ENCODE measurements around the gene CTSF.

Gene CTSF

DNA sequence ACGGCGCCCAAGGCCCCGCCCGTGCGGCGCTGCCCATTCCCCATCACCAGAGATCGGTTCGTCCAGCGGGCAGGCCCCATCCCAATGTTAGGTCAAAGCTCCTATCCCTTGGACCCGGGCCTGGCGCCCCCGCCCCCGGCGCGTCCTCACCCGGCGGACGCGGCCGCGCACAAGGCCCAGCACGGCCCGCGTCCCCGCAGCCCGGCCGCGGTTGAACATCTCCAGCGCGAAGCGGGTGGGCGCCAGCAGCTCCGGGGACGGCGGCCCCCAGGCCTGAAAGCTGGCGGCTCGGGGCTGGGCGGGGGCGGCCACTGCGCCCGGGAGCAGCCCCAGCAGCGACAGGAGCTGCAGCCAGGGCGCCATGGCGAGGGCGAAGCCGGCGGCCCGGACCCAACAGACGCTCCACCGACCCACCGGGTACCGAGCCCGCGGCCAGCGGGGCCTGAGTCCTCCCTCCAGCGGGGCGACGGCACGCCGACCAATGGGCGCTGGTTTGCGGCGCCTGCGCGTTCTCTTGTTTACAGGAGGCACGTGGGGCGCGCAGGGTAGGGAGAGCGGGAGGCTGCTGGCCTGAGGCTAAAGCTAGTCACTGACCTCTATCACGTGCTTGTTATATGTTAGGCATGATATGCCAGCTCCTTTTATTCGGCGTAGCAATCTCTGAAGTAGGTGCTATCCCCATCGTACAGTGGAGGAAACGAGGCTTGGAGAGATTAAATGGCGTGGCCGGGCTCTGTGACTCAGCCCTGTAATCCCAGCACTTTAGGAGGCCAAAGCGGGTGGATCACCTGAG, at the start of gene CTSF:
Gene CTSF, minus strand, starts transcription at position 483 of the 793 bp plus-strand sequence. Its CDS starts 120 bp downstream, at position 363.
- TF ChIP-seq, protein P1, sequence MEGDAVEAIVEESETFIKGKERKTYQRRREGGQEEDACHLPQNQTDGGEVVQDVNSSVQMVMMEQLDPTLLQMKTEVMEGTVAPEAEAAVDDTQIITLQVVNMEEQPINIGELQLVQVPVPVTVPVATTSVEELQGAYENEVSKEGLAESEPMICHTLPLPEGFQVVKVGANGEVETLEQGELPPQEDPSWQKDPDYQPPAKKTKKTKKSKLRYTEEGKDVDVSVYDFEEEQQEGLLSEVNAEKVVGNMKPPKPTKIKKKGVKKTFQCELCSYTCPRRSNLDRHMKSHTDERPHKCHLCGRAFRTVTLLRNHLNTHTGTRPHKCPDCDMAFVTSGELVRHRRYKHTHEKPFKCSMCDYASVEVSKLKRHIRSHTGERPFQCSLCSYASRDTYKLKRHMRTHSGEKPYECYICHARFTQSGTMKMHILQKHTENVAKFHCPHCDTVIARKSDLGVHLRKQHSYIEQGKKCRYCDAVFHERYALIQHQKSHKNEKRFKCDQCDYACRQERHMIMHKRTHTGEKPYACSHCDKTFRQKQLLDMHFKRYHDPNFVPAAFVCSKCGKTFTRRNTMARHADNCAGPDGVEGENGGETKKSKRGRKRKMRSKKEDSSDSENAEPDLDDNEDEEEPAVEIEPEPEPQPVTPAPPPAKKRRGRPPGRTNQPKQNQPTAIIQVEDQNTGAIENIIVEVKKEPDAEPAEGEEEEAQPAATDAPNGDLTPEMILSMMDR (IDR thresholded peaks at IDR 0.05; ENCODE audit: low read depth, low read length, missing control alignments): no peak
- H3K27ac ChIP-seq: no peak within 1 kb of the TSS
- peak; percentile 51 for DNase-seq
- no peaks in the 10 kb centered on the region for H3K27me3 ChIP-seq (replicated peaks)
- peak within 1 kb of the TSS; percentile 47 for H3K4me3 ChIP-seq (ENCODE audit: low read depth, low read length)
- H3K36me3 ChIP-seq (replicated peaks): no peaks in the 10 kb centered on the region
- in situ Hi-C loops (cut with HindIII; ENCODE audit: low pct_ligation_motif_present, low sequenced_read_pairs): no loop called here

DNA sequence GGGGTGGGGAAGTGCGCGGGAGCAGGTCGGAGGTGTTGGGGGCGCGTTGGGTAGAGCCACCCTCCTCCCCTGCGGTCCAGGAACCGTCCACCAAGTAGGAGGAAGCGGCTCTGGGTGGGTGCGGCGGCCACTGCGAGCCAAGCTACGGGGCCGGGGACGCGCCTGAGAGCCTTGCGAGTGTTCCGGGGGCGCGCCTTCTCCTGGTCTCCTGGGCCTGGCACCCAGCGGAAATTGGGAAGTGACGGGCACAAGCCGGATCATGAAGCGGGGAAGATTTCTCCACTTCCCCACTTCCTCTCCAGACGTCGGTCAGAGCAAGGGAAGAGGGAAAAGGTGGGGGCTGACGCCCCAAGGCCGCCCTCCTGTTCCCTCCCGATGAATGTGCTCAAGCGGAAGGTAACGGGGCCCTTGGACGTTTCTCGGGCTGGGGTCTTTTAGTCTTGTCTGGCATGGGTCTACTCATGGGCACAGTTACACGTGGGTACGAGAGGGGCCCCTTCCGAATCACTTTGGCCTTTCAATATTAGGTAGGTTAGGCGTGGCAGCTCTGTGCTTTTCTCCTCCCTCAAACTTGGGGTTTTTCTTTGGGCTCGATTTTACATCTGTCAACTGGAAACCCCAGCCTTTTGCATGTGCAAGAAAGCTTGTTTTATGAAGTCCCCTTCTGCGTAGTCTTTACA, 48.9 kb upstream of the CTSF start:
- in situ Hi-C loops (cut with HindIII; ENCODE audit: low pct_ligation_motif_present, low sequenced_read_pairs): no loop called here
- Histone ChIP-seq H3K36me3 (replicated peaks) (peaks cover 13% of the 10 kb centered on the region), H3K27ac (peak overlapping the region; percentile 87), H3K27me3 (replicated peaks) (no peaks in the 10 kb centered on the region), H3K4me3 (ENCODE audit: low read depth, low read length) (peak overlapping the region; percentile 97)
- peak; percentile 40 for DNase-seq
- TF ChIP-seq, protein P1 (IDR thresholded peaks at IDR 0.05; ENCODE audit: low read depth, low read length, missing control alignments): no peak

DNA sequence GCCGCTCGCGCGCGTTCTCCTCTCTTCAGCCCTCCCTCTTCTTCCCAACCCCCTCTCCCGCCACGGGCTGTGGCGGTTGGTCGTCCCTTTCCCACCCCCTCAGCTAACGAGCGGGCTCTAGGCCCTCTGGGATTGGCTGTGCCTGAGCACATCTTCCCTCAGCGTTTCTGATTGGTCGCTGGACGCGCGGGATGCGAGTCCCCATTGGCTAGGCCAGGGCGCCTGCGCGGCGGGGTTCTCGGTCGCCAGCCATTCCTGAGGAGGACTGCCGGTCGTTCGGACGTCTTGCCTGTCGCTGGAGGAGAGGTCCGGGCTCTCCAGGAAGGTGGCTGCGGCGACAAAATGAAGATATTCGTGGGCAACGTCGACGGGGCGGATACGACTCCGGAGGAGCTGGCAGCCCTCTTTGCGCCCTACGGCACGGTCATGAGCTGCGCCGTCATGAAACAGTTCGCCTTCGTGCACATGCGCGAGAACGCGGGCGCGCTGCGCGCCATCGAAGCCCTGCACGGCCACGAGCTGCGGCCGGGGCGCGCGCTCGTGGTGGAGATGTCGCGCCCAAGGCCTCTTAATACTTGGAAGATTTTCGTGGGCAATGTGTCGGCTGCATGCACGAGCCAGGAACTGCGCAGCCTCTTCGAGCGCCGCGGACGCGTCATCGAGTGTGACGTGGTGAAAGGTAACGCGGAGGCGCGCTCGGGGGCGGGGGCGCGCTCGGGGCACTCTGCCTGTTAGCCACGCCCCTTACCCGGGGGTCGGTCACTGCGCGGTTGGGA, 48.2 kb upstream of the CTSF start, which contains the start of gene RBM14:
Gene RBM14, plus strand, starts transcription at position 252 of the 776 bp plus-strand sequence. Its CDS starts 91 bp downstream, at position 343.
- H3K27ac ChIP-seq: peak within 1 kb of the TSS; percentile 87
- peak; percentile 99 for DNase-seq
- no peaks in the 10 kb centered on the region for H3K27me3 ChIP-seq (replicated peaks)
- in situ Hi-C loops (cut with HindIII; ENCODE audit: low pct_ligation_motif_present, low sequenced_read_pairs): no loop called here
- peak within 1 kb of the TSS; percentile 97 for H3K4me3 ChIP-seq (ENCODE audit: low read depth, low read length)
- TF ChIP-seq, protein P1 (IDR thresholded peaks at IDR 0.05; ENCODE audit: low read depth, low read length, missing control alignments): no peak
- H3K36me3 ChIP-seq (replicated peaks): peaks cover 13% of the 10 kb centered on the region

DNA sequence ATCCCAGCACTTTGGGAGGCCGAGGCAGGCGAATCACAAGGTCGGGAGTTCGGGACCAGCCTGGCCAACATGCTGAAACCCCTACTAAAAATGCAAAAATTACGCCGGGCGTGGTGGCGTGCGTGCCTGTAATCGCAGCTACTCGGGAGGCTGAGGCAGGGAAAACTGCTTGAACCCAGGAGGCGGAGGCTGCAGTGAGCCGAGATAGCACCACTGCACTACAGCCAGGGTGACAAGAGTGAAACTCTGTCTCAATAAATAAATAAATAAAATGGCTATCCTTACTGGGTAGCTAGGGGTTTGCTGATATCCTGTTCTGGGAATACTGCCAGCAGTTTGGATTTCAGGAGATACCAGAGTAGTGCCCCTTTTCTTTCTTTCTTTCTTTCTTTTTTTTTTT, 45.7 kb upstream of the CTSF start:
- DNase-seq: no peak
- in situ Hi-C loops (cut with HindIII; ENCODE audit: low pct_ligation_motif_present, low sequenced_read_pairs): no loop called here

DNA sequence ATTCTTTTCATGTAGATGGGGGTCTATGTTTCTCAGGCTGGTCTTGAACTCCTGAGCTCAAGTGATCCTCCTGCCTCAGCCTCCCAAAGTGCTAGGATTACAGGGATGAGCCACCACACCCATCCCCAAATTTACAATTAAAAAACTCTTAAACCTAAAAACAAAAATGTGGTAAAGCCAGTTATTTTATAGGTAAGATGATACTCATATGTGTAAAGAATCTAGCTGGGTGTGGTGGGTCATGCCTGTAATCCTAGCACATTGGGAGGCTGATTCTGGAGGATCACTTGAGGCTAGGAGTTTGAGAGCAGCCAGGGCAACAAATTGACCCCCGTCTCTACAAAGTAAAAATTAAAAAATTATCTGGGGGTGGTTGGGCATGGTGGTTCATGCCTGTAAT, 44.1 kb upstream of the CTSF start:
- Histone ChIP-seq H3K36me3 (replicated peaks) (peaks cover 3% of the 10 kb centered on the region), H3K27me3 (replicated peaks) (no peaks in the 10 kb centered on the region), H3K27ac (no peak overlapping the region), H3K4me3 (ENCODE audit: low read depth, low read length) (no peak overlapping the region)
- DNase-seq: no peak
- TF ChIP-seq, protein P1 (IDR thresholded peaks at IDR 0.05; ENCODE audit: low read depth, low read length, missing control alignments): no peak
- in situ Hi-C loops (cut with HindIII; ENCODE audit: low pct_ligation_motif_present, low sequenced_read_pairs): no loop called here

More for the DNA sequence above, 45.7 kb upstream of the CTSF start:
- Histone ChIP-seq H3K4me3 (ENCODE audit: low read depth, low read length) (no peak overlapping the region), H3K36me3 (replicated peaks) (peaks cover 9% of the 10 kb centered on the region), H3K27ac (no peak overlapping the region), H3K27me3 (replicated peaks) (no peaks in the 10 kb centered on the region)
- TF ChIP-seq, protein P1 (IDR thresholded peaks at IDR 0.05; ENCODE audit: low read depth, low read length, missing control alignments): no peak
